ENCODE measurements around the gene CSTA.

CSTA gene

DNA sequence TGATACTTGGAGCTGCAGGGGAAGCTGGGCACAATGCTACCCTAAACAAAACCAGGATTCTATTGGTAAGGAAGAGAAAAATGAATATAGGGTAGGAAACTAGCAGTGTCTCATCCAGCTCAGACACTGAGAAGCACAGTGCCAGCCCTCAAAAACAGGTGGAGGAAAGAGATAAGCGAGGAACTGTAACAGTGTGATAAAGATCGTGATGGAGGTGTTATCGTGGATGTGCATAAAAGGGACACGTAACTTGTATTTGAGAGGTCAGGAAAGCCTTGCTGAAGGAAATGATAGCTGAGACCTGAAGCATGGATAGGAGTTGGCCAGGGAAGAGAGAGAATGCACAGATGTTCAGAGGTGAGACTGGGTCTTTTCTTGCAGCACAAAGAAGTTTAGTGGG is 30.6 kb downstream of the CSTA start:
- no peak overlapping the region for H4K8ac ChIP-seq (ENCODE audit: low read depth, low read length)
- H3K27ac ChIP-seq (ENCODE audit: low read depth, low read length): no peak overlapping the region
- H3K79me2 ChIP-seq (ENCODE audit: control insufficient read depth, insufficient read depth, low read length): no peaks in the 10 kb centered on the region
- no peak overlapping the region for H3K9ac ChIP-seq (ENCODE audit: low read length)
- no peak overlapping the region for H3K4ac ChIP-seq (ENCODE audit: low read depth, low read length)
- DNase-seq: no peak
- H3K18ac ChIP-seq (ENCODE audit: low read length): no peak overlapping the region
- no peaks in the 10 kb centered on the region for H3K27me3 ChIP-seq (ENCODE audit: insufficient read depth, low read length, poor library complexity)
- H4K5ac ChIP-seq (ENCODE audit: low read length): no peak overlapping the region
- H3K36me3 ChIP-seq (ENCODE audit: control insufficient read depth, insufficient read depth, low read length): no peaks in the 10 kb centered on the region
- H3K4me3 ChIP-seq (ENCODE audit: low read length): no peak overlapping the region
- H2BK5ac ChIP-seq (ENCODE audit: low read length): no peak overlapping the region
- H3K56ac ChIP-seq (ENCODE audit: low read length): no peak overlapping the region
- no peak overlapping the region for H2AK5ac ChIP-seq (ENCODE audit: low read length)
- H3K4me1 ChIP-seq (ENCODE audit: control insufficient read depth, low read depth, low read length): no peaks in the 10 kb centered on the region
- H2BK120ac ChIP-seq (ENCODE audit: low read depth, low read length): no peak overlapping the region
- no peak overlapping the region for H3K4me2 ChIP-seq (ENCODE audit: low read length)
- H3K79me1 ChIP-seq (ENCODE audit: low read length): no peaks in the 10 kb centered on the region
- no peak overlapping the region for H3K23ac ChIP-seq (ENCODE audit: low read length)
- WGBS (ENCODE audit: extremely low coverage, insufficient coverage, low lambda C conversion rate): 90% methylated on average over 4 of the region's 4 CpGs
- no peak overlapping the region for H2BK15ac ChIP-seq (replicated peaks; ENCODE audit: low read depth)

- Histone ChIP-seq H2BK5ac (ENCODE audit: low read length) (no peak overlapping the region), H3K79me1 (ENCODE audit: low read length) (no peaks in the 10 kb centered on the region), H3K79me2 (ENCODE audit: control insufficient read depth, insufficient read depth, low read length) (no peaks in the 10 kb centered on the region), H2BK120ac (ENCODE audit: low read depth, low read length) (no peak overlapping the region), H3K27me3 (ENCODE audit: insufficient read depth, low read length, poor library complexity) (no peaks in the 10 kb centered on the region), H3K4me2 (ENCODE audit: low read length) (no peak overlapping the region), H3K9ac (ENCODE audit: low read length) (no peak overlapping the region), H3K36me3 (ENCODE audit: control insufficient read depth, insufficient read depth, low read length) (no peaks in the 10 kb centered on the region), H3K27ac (ENCODE audit: low read depth, low read length) (no peak overlapping the region), H2AK5ac (ENCODE audit: low read length) (no peak overlapping the region), H3K18ac (ENCODE audit: low read length) (no peak overlapping the region), H3K4me1 (ENCODE audit: control insufficient read depth, low read depth, low read length) (no peaks in the 10 kb centered on the region), H2BK15ac (replicated peaks; ENCODE audit: low read depth) (no peak overlapping the region), H4K5ac (ENCODE audit: low read length) (no peak overlapping the region), H3K56ac (ENCODE audit: low read length) (no peak overlapping the region), H3K23ac (ENCODE audit: low read length) (no peak overlapping the region), H3K4me3 (ENCODE audit: low read length) (no peak overlapping the region), H4K8ac (ENCODE audit: low read depth, low read length) (no peak overlapping the region), H3K4ac (ENCODE audit: low read depth, low read length) (no peak overlapping the region)
- DNase-seq: peak; percentile 78
- WGBS (ENCODE audit: extremely low coverage, insufficient coverage, low lambda C conversion rate): no CpG with 5 or more reads among the region's 4 CpGs
Observed at GRCh38 chr3:122356402-122356801, 31.4 kb downstream of the CSTA start.

GRCh38 chr3:122357828-122358702 is 33.0 kb downstream of the CSTA start:
- Histone ChIP-seq H3K18ac (ENCODE audit: low read length) (no peak overlapping the region), H4K8ac (ENCODE audit: low read depth, low read length) (no peak overlapping the region), H3K4me2 (ENCODE audit: low read length) (no peak overlapping the region), H4K5ac (ENCODE audit: low read length) (no peak overlapping the region), H3K27ac (ENCODE audit: low read depth, low read length) (no peak overlapping the region), H2BK15ac (replicated peaks; ENCODE audit: low read depth) (no peak overlapping the region), H3K79me2 (ENCODE audit: control insufficient read depth, insufficient read depth, low read length) (no peaks in the 10 kb centered on the region), H2AK5ac (ENCODE audit: low read length) (no peak overlapping the region), H3K56ac (ENCODE audit: low read length) (no peak overlapping the region), H3K27me3 (ENCODE audit: insufficient read depth, low read length, poor library complexity) (no peaks in the 10 kb centered on the region), H2BK5ac (ENCODE audit: low read length) (no peak overlapping the region), H3K23ac (ENCODE audit: low read length) (no peak overlapping the region), H2BK120ac (ENCODE audit: low read depth, low read length) (no peak overlapping the region), H3K4ac (ENCODE audit: low read depth, low read length) (no peak overlapping the region), H3K9ac (ENCODE audit: low read length) (no peak overlapping the region), H3K4me1 (ENCODE audit: control insufficient read depth, low read depth, low read length) (no peaks in the 10 kb centered on the region), H3K79me1 (ENCODE audit: low read length) (no peaks in the 10 kb centered on the region), H3K36me3 (ENCODE audit: control insufficient read depth, insufficient read depth, low read length) (no peaks in the 10 kb centered on the region), H3K4me3 (ENCODE audit: low read length) (no peak overlapping the region)
- no CpG with 5 or more reads among the region's 2 CpGs for WGBS (ENCODE audit: extremely low coverage, insufficient coverage, low lambda C conversion rate)
- no peak for DNase-seq

DNA sequence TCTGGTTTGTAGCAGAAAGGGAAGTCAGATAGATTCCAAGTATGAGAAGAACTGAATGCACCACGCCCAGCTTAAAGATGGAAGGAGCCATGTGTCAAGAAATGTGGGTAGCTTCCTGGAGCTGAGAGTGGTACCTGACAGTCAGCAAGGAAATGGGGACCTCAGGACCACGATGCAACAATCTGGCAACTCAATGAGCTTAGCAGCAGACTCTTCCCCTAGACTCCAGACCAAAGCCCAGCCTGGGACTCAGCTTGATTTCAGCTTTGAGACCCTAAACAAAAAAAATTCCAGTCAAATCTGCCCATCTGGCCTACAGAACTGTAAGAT is 33.6 kb downstream of the CSTA start:
- WGBS (ENCODE audit: extremely low coverage, insufficient coverage, low lambda C conversion rate): no CpG with 5 or more reads among the region's 2 CpGs
- H3K18ac ChIP-seq (ENCODE audit: low read length): no peak overlapping the region
- H3K4me1 ChIP-seq (ENCODE audit: control insufficient read depth, low read depth, low read length): no peaks in the 10 kb centered on the region
- H3K27me3 ChIP-seq (ENCODE audit: insufficient read depth, low read length, poor library complexity): no peaks in the 10 kb centered on the region
- H2BK15ac ChIP-seq (replicated peaks; ENCODE audit: low read depth): no peak overlapping the region
- H4K5ac ChIP-seq (ENCODE audit: low read length): no peak overlapping the region
- no peaks in the 10 kb centered on the region for H3K79me2 ChIP-seq (ENCODE audit: control insufficient read depth, insufficient read depth, low read length)
- H3K56ac ChIP-seq (ENCODE audit: low read length): no peak overlapping the region
- H3K4ac ChIP-seq (ENCODE audit: low read depth, low read length): no peak overlapping the region
- H4K8ac ChIP-seq (ENCODE audit: low read depth, low read length): no peak overlapping the region
- no peak overlapping the region for H2BK120ac ChIP-seq (ENCODE audit: low read depth, low read length)
- no peaks in the 10 kb centered on the region for H3K36me3 ChIP-seq (ENCODE audit: control insufficient read depth, insufficient read depth, low read length)
- no peak overlapping the region for H3K4me2 ChIP-seq (ENCODE audit: low read length)
- no peak overlapping the region for H3K27ac ChIP-seq (ENCODE audit: low read depth, low read length)
- no peak overlapping the region for H2BK5ac ChIP-seq (ENCODE audit: low read length)
- peak; percentile 46 for DNase-seq
- no peak overlapping the region for H2AK5ac ChIP-seq (ENCODE audit: low read length)
- H3K9ac ChIP-seq (ENCODE audit: low read length): no peak overlapping the region
- H3K79me1 ChIP-seq (ENCODE audit: low read length): no peaks in the 10 kb centered on the region
- no peak overlapping the region for H3K4me3 ChIP-seq (ENCODE audit: low read length)
- no peak overlapping the region for H3K23ac ChIP-seq (ENCODE audit: low read length)

GRCh38 chr3:122362026-122362425 is 37.0 kb downstream of the CSTA start:
- Histone ChIP-seq H3K79me2 (ENCODE audit: control insufficient read depth, insufficient read depth, low read length) (no peaks in the 10 kb centered on the region), H3K4me1 (ENCODE audit: control insufficient read depth, low read depth, low read length) (no peaks in the 10 kb centered on the region), H2BK120ac (ENCODE audit: low read depth, low read length) (no peak overlapping the region), H2BK15ac (replicated peaks; ENCODE audit: low read depth) (no peak overlapping the region), H3K23ac (ENCODE audit: low read length) (no peak overlapping the region), H3K36me3 (ENCODE audit: control insufficient read depth, insufficient read depth, low read length) (peaks cover 3% of the 10 kb centered on the region), H2BK5ac (ENCODE audit: low read length) (no peak overlapping the region), H3K9ac (ENCODE audit: low read length) (no peak overlapping the region), H3K56ac (ENCODE audit: low read length) (no peak overlapping the region), H4K8ac (ENCODE audit: low read depth, low read length) (no peak overlapping the region), H3K4me2 (ENCODE audit: low read length) (no peak overlapping the region), H3K27ac (ENCODE audit: low read depth, low read length) (no peak overlapping the region), H2AK5ac (ENCODE audit: low read length) (no peak overlapping the region), H3K4ac (ENCODE audit: low read depth, low read length) (no peak overlapping the region), H3K18ac (ENCODE audit: low read length) (no peak overlapping the region), H4K5ac (ENCODE audit: low read length) (no peak overlapping the region), H3K79me1 (ENCODE audit: low read length) (no peaks in the 10 kb centered on the region), H3K27me3 (ENCODE audit: insufficient read depth, low read length, poor library complexity) (no peaks in the 10 kb centered on the region), H3K4me3 (ENCODE audit: low read length) (no peak overlapping the region)
- WGBS (ENCODE audit: extremely low coverage, insufficient coverage, low lambda C conversion rate): no CpG with 5 or more reads among the region's 2 CpGs
- no peak for DNase-seq

DNA sequence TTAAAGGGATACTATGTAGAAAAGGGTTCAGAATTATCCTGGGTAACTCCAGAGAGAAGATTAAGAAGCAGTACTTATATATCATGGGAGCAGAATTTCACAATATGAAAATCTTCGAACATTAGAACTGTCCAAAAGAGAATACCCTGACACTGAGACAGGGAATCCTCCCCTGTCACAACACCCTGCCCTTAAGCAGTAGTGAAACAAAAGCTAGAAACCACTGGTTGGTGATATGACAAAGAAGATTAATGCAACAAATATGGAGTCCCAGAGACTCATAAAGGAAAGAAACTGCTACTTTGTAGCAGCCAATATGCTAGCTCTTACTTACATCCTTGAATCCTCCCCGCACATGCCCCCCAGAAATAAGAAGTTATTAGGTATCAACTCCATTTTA is 39.4 kb downstream of the CSTA start:
- Histone ChIP-seq H3K36me3 (ENCODE audit: control insufficient read depth, insufficient read depth, low read length) (peaks cover 3% of the 10 kb centered on the region), H2BK120ac (ENCODE audit: low read depth, low read length) (no peak overlapping the region), H3K4me3 (ENCODE audit: low read length) (no peak overlapping the region), H3K4me2 (ENCODE audit: low read length) (no peak overlapping the region), H3K56ac (ENCODE audit: low read length) (no peak overlapping the region), H3K27me3 (ENCODE audit: insufficient read depth, low read length, poor library complexity) (no peaks in the 10 kb centered on the region), H3K79me2 (ENCODE audit: control insufficient read depth, insufficient read depth, low read length) (no peaks in the 10 kb centered on the region), H2BK5ac (ENCODE audit: low read length) (no peak overlapping the region), H3K4ac (ENCODE audit: low read depth, low read length) (no peak overlapping the region), H3K27ac (ENCODE audit: low read depth, low read length) (no peak overlapping the region), H4K8ac (ENCODE audit: low read depth, low read length) (no peak overlapping the region), H4K5ac (ENCODE audit: low read length) (no peak overlapping the region), H2AK5ac (ENCODE audit: low read length) (no peak overlapping the region), H3K4me1 (ENCODE audit: control insufficient read depth, low read depth, low read length) (no peaks in the 10 kb centered on the region), H3K18ac (ENCODE audit: low read length) (no peak overlapping the region), H3K23ac (ENCODE audit: low read length) (no peak overlapping the region), H2BK15ac (replicated peaks; ENCODE audit: low read depth) (no peak overlapping the region), H3K9ac (ENCODE audit: low read length) (no peak overlapping the region), H3K79me1 (ENCODE audit: low read length) (no peaks in the 10 kb centered on the region)
- WGBS (ENCODE audit: extremely low coverage, insufficient coverage, low lambda C conversion rate): no CpG with 5 or more reads among the region's 2 CpGs
- DNase-seq: no peak

Data from mesendoderm (in vitro differentiated cells).